Panc1 (cell line): ENCODE data around the gene ATP2A3.

Experiments
- POLR2AphosphoS5 ChIP-seq: IDR thresholded peaks from 2 replicates; pipeline ENCODE4 v1.6.1; 2012; ENCODE audit warnings: mild to moderate bottlenecking, low read depth, low read length, moderate library complexity
- SIN3A ChIP-seq: IDR thresholded peaks from 2 replicates; pipeline ENCODE4 v1.6.1; 2012; ENCODE audit warnings: low read depth, mild to moderate bottlenecking, low read length, moderate library complexity, borderline replicate concordance; ENCODE audit not compliant: insufficient read depth
- TF ChIP-seq, protein P1 (sequence below): fragments of 450-650 bp; IDR thresholded peaks from 2 replicates; pipeline ENCODE4 v1.5.1; 2017; ENCODE audit warnings: mild to moderate bottlenecking
- TF ChIP-seq, protein P2 (sequence below), 2 experiments: IDR thresholded peaks; 2 replicates each; pipeline ENCODE4 v1.6.1; 2011 to 2012; ENCODE audit warnings: low read depth in 2 of 2, control low read depth in 1 of 2, low read length in 1 of 2, mild to moderate bottlenecking in 1 of 2, moderate library complexity in 1 of 2; ENCODE audit not compliant: insufficient read depth in 1 of 2

DNA sequence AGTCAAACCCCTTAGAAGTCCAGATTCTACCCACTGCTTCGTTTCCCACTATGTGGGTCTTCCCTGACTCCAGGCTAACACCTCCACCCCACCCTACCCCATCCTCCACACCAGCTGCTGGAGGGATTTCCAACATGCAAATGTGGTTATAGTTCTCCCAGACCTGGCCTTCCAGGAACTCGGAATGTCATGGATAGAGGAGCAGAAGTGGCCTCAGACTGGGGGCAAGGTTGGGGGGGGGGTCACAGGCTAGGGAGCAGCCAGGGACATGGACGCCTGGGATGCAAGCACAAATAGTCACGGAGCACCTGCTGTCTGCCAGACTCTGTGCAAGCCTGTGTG lies 73.4 kb downstream of the ATP2A3 start:
- TF ChIP-seq, protein P1, sequence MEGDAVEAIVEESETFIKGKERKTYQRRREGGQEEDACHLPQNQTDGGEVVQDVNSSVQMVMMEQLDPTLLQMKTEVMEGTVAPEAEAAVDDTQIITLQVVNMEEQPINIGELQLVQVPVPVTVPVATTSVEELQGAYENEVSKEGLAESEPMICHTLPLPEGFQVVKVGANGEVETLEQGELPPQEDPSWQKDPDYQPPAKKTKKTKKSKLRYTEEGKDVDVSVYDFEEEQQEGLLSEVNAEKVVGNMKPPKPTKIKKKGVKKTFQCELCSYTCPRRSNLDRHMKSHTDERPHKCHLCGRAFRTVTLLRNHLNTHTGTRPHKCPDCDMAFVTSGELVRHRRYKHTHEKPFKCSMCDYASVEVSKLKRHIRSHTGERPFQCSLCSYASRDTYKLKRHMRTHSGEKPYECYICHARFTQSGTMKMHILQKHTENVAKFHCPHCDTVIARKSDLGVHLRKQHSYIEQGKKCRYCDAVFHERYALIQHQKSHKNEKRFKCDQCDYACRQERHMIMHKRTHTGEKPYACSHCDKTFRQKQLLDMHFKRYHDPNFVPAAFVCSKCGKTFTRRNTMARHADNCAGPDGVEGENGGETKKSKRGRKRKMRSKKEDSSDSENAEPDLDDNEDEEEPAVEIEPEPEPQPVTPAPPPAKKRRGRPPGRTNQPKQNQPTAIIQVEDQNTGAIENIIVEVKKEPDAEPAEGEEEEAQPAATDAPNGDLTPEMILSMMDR, result no peak
- TF ChIP-seq SIN3A (no peak), POLR2AphosphoS5 (no peak)
- TF ChIP-seq, protein P2, sequence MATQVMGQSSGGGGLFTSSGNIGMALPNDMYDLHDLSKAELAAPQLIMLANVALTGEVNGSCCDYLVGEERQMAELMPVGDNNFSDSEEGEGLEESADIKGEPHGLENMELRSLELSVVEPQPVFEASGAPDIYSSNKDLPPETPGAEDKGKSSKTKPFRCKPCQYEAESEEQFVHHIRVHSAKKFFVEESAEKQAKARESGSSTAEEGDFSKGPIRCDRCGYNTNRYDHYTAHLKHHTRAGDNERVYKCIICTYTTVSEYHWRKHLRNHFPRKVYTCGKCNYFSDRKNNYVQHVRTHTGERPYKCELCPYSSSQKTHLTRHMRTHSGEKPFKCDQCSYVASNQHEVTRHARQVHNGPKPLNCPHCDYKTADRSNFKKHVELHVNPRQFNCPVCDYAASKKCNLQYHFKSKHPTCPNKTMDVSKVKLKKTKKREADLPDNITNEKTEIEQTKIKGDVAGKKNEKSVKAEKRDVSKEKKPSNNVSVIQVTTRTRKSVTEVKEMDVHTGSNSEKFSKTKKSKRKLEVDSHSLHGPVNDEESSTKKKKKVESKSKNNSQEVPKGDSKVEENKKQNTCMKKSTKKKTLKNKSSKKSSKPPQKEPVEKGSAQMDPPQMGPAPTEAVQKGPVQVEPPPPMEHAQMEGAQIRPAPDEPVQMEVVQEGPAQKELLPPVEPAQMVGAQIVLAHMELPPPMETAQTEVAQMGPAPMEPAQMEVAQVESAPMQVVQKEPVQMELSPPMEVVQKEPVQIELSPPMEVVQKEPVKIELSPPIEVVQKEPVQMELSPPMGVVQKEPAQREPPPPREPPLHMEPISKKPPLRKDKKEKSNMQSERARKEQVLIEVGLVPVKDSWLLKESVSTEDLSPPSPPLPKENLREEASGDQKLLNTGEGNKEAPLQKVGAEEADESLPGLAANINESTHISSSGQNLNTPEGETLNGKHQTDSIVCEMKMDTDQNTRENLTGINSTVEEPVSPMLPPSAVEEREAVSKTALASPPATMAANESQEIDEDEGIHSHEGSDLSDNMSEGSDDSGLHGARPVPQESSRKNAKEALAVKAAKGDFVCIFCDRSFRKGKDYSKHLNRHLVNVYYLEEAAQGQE (IDR thresholded peaks at IDR 0.05; ENCODE audit: insufficient read depth in 1 of 2, low read depth in 2 of 2, low read length in 1 of 2), result no peak
